Upper lobe of left lung (tissue), 6 donors: ENCODE results near the gene GLYR1. TPM values are rescaled to one million over a fixed set of nuclear protein-coding genes. Genes with fewer than 3 reads are reported as not detected.

Experiments used
- ATAC-seq, 2 donors: fragments of 200-7000 bp; cut with Tn5 transposase; one replicate each; pipeline ENCODE4 v1.9.1; 2022; ENCODE audit warnings: mild to moderate bottlenecking in 2 of 2, moderate library complexity in 2 of 2; ENCODE audit not compliant: low FRiP score in 2 of 2
- DNase-seq, 2 donors: peaks; one replicate each; pipeline ENCODE4 v3.0.0-alpha.2; 2019 to 2020
- H3K27ac ChIP-seq, 4 donors: fragments of 200-600 bp; sonication (generic); one replicate each; pipeline ENCODE4 v1.5.1; 2016 to 2019
- H3K27me3 ChIP-seq, 4 donors: fragments of 200-600 bp; sonication (generic); one replicate each; pipeline ENCODE4 v1.5.1; 2017 to 2019
- H3K36me3 ChIP-seq, 4 donors: fragments of 200-600 bp; sonication (generic); one replicate each; pipeline ENCODE4 v1.5.1; 2016 to 2019
- H3K4me1 ChIP-seq, 4 donors: fragments of 200-600 bp; sonication (generic); one replicate each; pipeline ENCODE4 v1.5.1; 2018 to 2019
- H3K4me3 ChIP-seq, 4 donors: fragments of 200-600 bp; sonication (generic); one replicate each; pipeline ENCODE4 v1.5.1; 2017 to 2019; ENCODE audit warnings: mild to moderate bottlenecking in 2 of 4, moderate library complexity in 1 of 4
- H3K9me3 ChIP-seq, 4 donors: fragments of 200-600 bp; sonication (generic); one replicate each; pipeline ENCODE4 v1.5.1; 2018 to 2019
- CTCF ChIP-seq, 6 experiments: fragments of 450-650 bp in 4 of 6; fragments of 200-600 bp in 2 of 6; sonication (generic) in 2 of 6; IDR thresholded peaks; one replicate each; pipeline ENCODE4 v1.5.1; 2016 to 2019; ENCODE audit warnings: antibody characterized with exemption in 6 of 6
- EP300 ChIP-seq, 4 donors: sonication (generic); formaldehyde crosslinking; IDR thresholded peaks; one replicate each; pipeline ENCODE4 v1.5.1; 2017; ENCODE audit warnings: antibody characterized with exemption in 4 of 4, control low read depth in 2 of 4
- POLR2A ChIP-seq, 4 donors: fragments of 450-650 bp; IDR thresholded peaks; one replicate each; pipeline ENCODE4 v1.5.1; 2016 to 2017; ENCODE audit warnings: antibody characterized with exemption in 4 of 4, mild to moderate bottlenecking in 2 of 4
- POLR2AphosphoS5 ChIP-seq, 2 donors: sonication (generic); formaldehyde crosslinking; IDR thresholded peaks; one replicate each; pipeline ENCODE4 v1.5.1; 2017; ENCODE audit warnings: antibody characterized with exemption in 2 of 2
- WGBS, 2 donors: methylation state at CpG; one replicate each; pipeline ENCODE4 v1.1.5; 2017 to 2018; 5-methylcytosine and 5-hydroxymethylcytosine counted together
- total RNA-seq, 6 donors: library from RNA; depleted of rRNA in 4 of 6; stranded (reverse); fragments of >200 nt in 4 of 6; gene quantifications; one replicate each; pipeline versions ENCODE4 v1.1.0 to v1.2.1, GENCODE V29; 2016 to 2021
- donor health status: DM: no; HTN: no; CAD: no; lungs with moderate emphysema.
- donor health status: DM: no; HTN: yes; CAD: no; lungs with severe emphysema.

Gene GLYR1
- total RNA-seq, 6 donors from 2014 or later = 67.8 to 110 (median 90.6) TPM

GRCh38 chr16:4859900-4860255, 12.8 kb upstream of the GLYR1 start:
- H3K9me3 ChIP-seq = no peaks in the 10 kb centered on the region
- DNase-seq (no peak), ATAC-seq (no peak)
- H3K4me3 ChIP-seq = no peak overlapping the region
- WGBS, 2 donors = 87 to 89% methylated on average over 10 of the region's 10 CpGs
- peaks cover 44 to 89% (median 58%) of the 10 kb centered on the region in 4 donors for H3K36me3 ChIP-seq
- H3K4me1 ChIP-seq = peaks cover 2 to 19% (median 13%) of the 10 kb centered on the region in 4 donors
- peak overlapping the region in 1 of 4 donors; percentile 1 for H3K27ac ChIP-seq
- no peak for TF ChIP-seq POLR2AphosphoS5 (IDR thresholded peaks at IDR 0.05)
- no peak for TF ChIP-seq EP300 (IDR thresholded peaks at IDR 0.05)
- TF ChIP-seq POLR2A (IDR thresholded peaks at IDR 0.05) = no peak
- H3K27me3 ChIP-seq = no peaks in the 10 kb centered on the region

- H3K4me1 ChIP-seq = peaks cover 2 to 14% (median 12%) of the 10 kb centered on the region in 4 donors
- no peaks in the 10 kb centered on the region for H3K9me3 ChIP-seq
- no peak for ATAC-seq
- no peak overlapping the region for H3K27ac ChIP-seq
- no peak overlapping the region for H3K4me3 ChIP-seq
- TF ChIP-seq POLR2A (IDR thresholded peaks at IDR 0.05) (no peak), EP300 (IDR thresholded peaks at IDR 0.05) (no peak), POLR2AphosphoS5 (IDR thresholded peaks at IDR 0.05) (no peak), CTCF (IDR thresholded peaks at IDR 0.05) (no peak)
- no peaks in the 10 kb centered on the region for H3K27me3 ChIP-seq
- DNase-seq = no peak
- WGBS, 2 donors = 86 to 89% methylated on average over 17 of the region's 17 CpGs
- H3K36me3 ChIP-seq = peaks cover 49 to 93% (median 58%) of the 10 kb centered on the region in 4 donors
These were observed 12.3 kb upstream of the GLYR1 start for GRCh38 chr16:4859190-4859899.

DNA sequence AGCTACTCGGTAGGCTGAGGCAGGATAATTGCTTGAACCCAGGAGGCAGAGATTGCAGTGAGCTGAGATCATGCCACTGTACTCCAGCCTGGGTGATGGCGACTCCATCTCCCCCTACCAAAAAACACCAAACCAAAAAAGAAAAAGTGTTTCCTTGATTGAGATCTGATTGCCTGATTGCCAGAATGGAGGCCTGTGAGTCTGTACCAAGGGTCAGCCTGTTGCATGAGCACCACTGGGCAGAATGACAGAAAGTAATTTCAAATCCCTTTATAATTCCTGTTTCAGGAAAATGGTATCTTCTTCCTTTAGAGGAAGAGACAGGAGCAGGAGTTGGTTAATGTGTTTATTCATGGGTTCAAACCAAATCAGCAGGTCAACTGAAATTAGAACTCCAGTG, 8.7 kb upstream of the GLYR1 start:
- 90 to 92% methylated on average over 2 of the region's 2 CpGs for WGBS, 2 donors

GRCh38 chr16:4855371-4855770, 8.3 kb upstream of the GLYR1 start:
- Histone ChIP-seq H3K27me3 (no peaks in the 10 kb centered on the region), H3K4me1 (peaks cover 18 to 27% (median 22%) of the 10 kb centered on the region in 4 donors), H3K9me3 (no peaks in the 10 kb centered on the region), H3K36me3 (peaks cover 41 to 78% (median 53%) of the 10 kb centered on the region in 4 donors), H3K27ac (no peak overlapping the region), H3K4me3 (no peak overlapping the region)
- no peak for TF ChIP-seq POLR2A (IDR thresholded peaks at IDR 0.05)
- no peak for TF ChIP-seq POLR2AphosphoS5 (IDR thresholded peaks at IDR 0.05)
- TF ChIP-seq CTCF (IDR thresholded peaks at IDR 0.05) = no peak
- TF ChIP-seq EP300 (IDR thresholded peaks at IDR 0.05) = no peak
- 94 to 96% methylated on average over 5 of the region's 5 CpGs for WGBS, 2 donors
- ATAC-seq = no peak
- DNase-seq = no peak

More for the DNA sequence above, 8.7 kb upstream of the GLYR1 start:
- ATAC-seq (no peak), DNase-seq (no peak)
- TF ChIP-seq POLR2A (IDR thresholded peaks at IDR 0.05) (no peak), POLR2AphosphoS5 (IDR thresholded peaks at IDR 0.05) (no peak), CTCF (IDR thresholded peaks at IDR 0.05) (no peak), EP300 (IDR thresholded peaks at IDR 0.05) (no peak)
- Histone ChIP-seq H3K27ac (no peak overlapping the region), H3K27me3 (no peaks in the 10 kb centered on the region), H3K4me1 (peaks cover 14 to 22% (median 17%) of the 10 kb centered on the region in 4 donors), H3K36me3 (peaks cover 45 to 82% (median 57%) of the 10 kb centered on the region in 4 donors), H3K4me3 (no peak overlapping the region), H3K9me3 (no peaks in the 10 kb centered on the region)

GRCh38 chr16:4852221-4852872, 5.3 kb upstream of the GLYR1 start:
- DNase-seq (no peak), ATAC-seq (no peak)
- Histone ChIP-seq H3K36me3 (peaks cover 16 to 48% (median 27%) of the 10 kb centered on the region in 4 donors), H3K4me1 (peaks cover 34 to 46% (median 42%) of the 10 kb centered on the region in 4 donors), H3K27me3 (no peaks in the 10 kb centered on the region), H3K9me3 (no peaks in the 10 kb centered on the region), H3K27ac (peak overlapping the region in 3 of 4 donors; percentile 7 to 74 (median 39)), H3K4me3 (no peak overlapping the region)
- WGBS, 2 donors = 67 to 75% methylated on average over 1 of the region's 1 CpG
- TF ChIP-seq POLR2A (IDR thresholded peaks at IDR 0.05) = no peak
- TF ChIP-seq CTCF (IDR thresholded peaks at IDR 0.05) = no peak
- TF ChIP-seq POLR2AphosphoS5 (IDR thresholded peaks at IDR 0.05) = no peak
- TF ChIP-seq EP300 (IDR thresholded peaks at IDR 0.05) = no peak
